Lower leg skin (tissue), 3 donors: ENCODE results near the gene FGD3.

ENCODE experiments used
- POLR2A ChIP-seq, 2 donors: fragments of 450-650 bp; IDR thresholded peaks; one replicate each; pipeline ENCODE4 v1.6.1; 2016 to 2017; ENCODE audit warnings: antibody characterized with exemption in 2 of 2, mild to moderate bottlenecking in 1 of 2, moderate library complexity in 1 of 2
- TF ChIP-seq, protein P1 (sequence below), 3 donors: fragments of 450-650 bp; IDR thresholded peaks; one replicate each; pipeline ENCODE4 v1.5.1; 2016; ENCODE audit warnings: antibody characterized with exemption in 3 of 3, mild to moderate bottlenecking in 3 of 3, moderate library complexity in 2 of 3

DNA sequence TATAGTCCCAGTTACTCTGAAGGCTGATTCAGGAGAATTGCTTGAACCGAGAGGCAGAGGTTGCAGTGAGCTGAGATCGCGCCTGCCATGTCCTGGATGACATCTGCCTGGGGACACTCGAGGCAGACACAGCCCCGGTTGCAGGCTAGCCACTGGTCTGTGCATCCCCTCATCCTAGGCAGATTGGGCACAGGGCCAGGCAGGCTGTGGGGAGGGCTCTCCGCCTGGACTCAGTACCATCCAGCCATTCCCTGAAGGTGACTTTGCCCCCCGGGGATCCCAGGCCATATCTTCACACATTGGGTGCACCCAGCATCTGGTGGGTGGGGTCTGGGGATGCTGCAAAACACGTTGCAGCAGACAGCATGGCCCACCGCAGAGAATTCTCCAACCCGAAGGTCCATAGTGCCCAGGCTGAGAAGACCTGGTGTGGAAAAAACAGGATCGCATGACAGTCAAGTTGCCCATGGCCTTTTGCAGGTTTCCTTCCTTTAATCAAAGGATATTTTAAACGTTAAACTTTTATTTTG is 60.3 kb downstream of the FGD3 start:
- TF ChIP-seq, protein P1, sequence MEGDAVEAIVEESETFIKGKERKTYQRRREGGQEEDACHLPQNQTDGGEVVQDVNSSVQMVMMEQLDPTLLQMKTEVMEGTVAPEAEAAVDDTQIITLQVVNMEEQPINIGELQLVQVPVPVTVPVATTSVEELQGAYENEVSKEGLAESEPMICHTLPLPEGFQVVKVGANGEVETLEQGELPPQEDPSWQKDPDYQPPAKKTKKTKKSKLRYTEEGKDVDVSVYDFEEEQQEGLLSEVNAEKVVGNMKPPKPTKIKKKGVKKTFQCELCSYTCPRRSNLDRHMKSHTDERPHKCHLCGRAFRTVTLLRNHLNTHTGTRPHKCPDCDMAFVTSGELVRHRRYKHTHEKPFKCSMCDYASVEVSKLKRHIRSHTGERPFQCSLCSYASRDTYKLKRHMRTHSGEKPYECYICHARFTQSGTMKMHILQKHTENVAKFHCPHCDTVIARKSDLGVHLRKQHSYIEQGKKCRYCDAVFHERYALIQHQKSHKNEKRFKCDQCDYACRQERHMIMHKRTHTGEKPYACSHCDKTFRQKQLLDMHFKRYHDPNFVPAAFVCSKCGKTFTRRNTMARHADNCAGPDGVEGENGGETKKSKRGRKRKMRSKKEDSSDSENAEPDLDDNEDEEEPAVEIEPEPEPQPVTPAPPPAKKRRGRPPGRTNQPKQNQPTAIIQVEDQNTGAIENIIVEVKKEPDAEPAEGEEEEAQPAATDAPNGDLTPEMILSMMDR (IDR thresholded peaks at IDR 0.05): no peak
- no peak for TF ChIP-seq POLR2A (IDR thresholded peaks at IDR 0.05)
